Hematopoietic multipotent progenitor cell treated with erythropoietin and hydrocortisone succinate and interleukin-3 and kit ligand, for 17 days (in vitro differentiated cells): ENCODE measurements around the gene C6orf132.
A peak's percentile ranks its signal among the peaks of the same experiment; 100 is the strongest.
"Not testable (repeated sequence)": the region's sequence is repeated elsewhere in the genome, so short reads cannot be mapped to it uniquely, and the experiment has no call there.

Experiments used
- DNase-seq: peaks from one replicate; pipeline ENCODE4 v3.0.0-alpha.2; 2015; ENCODE audit warnings: low spot score

Gene C6orf132

DNA sequence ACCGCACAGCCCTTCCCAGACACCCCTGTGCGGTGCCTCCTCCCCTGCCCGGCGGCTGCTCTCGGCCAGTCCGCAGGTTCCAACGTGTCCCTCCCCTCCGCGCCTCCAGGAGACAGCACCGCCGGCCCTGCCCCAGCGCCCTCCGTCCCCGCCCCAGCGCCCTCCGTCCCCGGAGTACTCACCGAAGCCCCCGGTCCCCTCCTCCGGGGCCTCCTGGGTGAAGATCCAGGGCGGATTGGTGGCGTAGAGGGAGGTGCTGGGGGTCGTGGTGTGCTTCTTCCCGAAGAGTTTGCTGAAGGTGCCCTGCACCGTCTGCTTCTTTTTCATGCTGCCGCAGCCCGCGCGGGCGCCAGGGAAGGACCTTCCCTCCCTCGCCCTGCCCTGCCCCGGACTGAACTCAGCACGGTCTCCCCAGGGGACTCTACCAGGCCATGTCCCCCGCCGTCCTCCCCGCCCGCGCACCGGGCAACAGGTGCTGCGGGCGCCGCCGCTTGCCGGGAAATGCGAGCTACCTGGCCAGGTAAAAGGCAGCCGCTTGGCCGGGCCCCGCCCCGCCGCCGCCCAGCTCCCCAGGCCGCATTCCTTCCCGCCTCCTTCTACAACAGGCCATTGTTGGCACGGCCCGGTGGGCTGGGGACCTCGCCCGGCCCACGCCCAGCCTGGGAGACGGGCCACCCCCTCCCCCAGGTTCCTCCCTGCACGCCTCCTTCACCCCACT, at the start of gene C6orf132:
Gene C6orf132 (minus strand): TSS at position 503 of the 718 bp plus-strand sequence. CDS start 176 bp downstream, at position 327.
- DNase-seq, result no peak

GRCh38 chr6:42190554-42191183, 48.2 kb upstream of the C6orf132 start:
- DNase-seq, result no peak

DNA sequence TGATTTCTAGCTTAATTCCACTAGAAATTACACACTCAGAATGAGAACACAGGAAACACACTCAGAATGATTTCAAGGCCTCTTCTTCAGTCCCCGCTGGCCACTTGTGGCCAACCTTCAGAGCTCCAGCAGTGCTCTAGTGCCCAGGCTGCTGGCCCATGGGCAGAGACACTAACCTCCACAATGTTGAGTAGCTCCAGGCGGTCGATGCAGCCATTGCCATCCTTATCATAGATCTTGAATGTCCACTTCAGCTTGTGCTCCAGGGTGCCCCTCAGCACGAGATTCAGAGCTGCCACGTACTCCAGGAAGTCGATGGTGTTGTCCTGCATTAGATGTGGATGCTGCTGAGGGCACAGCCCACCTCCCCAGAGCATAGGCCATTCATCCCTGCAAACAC, 46.0 kb upstream of the C6orf132 start:
- no peak for DNase-seq

GRCh38 chr6:42185597-42185996, 43.2 kb upstream of the C6orf132 start:
- no peak for DNase-seq

DNA sequence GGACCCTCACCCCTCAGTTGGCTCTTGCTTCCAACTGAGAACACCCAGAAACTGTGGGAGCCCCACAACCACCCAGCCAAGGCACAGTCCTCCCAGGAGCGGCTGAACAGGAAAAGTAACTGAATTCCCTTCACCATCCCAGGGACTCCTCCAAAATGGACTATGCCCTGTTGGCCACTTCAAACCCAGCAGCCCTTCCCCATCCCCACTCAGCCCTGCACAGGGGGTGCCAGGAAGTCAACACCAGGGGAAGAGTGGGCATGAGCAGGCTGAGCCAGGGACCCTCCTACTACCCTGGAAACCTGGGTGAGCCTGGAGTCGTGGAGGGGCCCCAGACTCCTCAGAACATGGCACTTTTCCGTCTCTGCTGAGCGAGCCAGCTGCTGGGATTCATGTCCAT, 42.1 kb upstream of the C6orf132 start:
- DNase-seq, result no peak

- no peak for DNase-seq
Measured at GRCh38 chr6:42182101-42182500, 39.7 kb upstream of the C6orf132 start.

DNA sequence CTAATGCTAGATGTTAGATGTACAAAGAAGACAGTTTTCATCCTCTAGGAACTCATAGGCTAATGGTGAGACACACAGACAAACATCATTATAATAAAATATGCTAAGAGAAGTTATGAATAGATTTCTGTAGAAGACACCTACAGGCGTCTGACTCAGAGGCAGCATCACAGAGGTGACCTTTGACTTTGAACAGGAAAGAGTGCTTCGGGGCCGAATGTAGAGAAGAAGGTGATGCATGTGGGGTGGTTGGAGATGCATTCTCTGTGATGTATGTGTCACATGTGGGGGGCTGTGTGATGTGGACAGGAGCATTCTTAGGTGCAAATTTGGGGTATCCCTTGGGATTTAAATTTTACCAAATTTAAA, 37.5 kb upstream of the C6orf132 start:
- no peak for DNase-seq

DNA sequence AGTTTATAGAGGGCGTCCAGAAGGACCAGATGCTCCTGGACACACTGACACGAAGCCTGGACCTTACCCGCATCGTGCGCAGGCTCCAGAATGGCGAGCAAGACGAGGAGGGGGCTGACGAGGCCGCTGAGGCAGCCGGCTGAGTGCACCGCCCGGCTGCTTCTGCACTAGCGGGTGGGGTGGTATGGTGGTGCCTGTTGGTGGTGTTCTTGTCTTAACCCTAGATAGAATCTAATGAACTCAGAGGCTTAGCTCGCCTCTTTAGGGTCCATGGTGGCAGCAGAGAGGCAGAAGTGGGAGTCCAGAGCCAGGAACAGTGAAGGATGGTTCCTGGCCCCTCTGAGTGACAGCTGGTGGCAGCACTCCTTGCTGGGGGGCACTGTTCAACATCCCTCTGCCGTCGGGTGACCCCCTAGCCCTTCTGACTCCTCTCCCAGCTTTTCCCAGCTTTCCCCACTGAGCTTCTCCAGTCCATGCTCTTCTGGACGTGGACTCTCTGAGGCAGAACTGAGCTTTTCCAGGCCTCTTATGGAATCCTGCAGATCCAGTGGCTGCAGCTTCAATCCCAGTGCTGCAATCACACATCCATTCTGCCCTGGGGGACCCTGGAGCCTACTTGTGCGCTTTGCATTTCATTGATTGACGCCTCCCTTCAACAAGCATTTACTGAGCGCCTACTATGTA, 37.0 kb upstream of the C6orf132 start:
- no peak for DNase-seq

DNA sequence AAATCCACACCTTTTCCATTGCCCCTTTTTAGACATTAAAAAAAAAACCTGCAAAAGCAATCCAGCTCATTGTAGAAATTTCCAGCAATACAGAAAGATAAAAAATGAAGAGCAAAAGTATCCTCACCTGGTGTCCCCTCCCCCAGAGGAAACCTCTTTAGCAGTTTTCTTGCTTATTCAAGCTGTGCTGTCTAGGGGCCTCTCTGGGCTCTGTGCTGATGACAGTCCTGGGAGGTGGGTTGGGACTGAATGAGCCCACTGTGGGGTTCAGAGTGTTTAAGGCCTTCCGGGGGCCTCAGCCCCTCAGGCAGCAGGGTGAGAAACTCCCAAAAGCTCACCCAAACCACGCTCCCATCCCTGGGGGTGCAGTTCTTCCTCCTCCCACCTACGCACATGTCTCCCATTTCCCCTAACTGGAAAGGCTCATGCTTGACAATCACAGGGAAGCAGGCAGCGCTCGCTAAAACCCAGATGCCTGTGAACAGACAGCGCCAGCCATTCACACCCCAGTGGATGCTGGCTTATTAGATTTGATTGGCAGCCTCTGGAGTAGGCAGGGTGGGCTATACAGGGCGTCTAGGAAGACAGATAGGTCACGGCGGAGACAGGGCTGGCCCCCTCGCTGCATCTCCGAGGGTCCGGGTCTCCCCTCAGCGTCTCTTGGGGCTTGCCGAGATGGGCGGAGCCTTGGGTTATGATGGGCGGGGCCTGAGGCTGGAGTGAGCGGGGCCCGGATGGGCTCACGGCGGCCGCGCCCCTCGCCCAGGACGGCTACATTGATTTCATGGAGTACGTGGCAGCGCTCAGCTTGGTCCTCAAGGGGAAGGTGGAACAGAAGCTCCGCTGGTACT, 35.3 kb upstream of the C6orf132 start:
- DNase-seq, result no peak

DNA sequence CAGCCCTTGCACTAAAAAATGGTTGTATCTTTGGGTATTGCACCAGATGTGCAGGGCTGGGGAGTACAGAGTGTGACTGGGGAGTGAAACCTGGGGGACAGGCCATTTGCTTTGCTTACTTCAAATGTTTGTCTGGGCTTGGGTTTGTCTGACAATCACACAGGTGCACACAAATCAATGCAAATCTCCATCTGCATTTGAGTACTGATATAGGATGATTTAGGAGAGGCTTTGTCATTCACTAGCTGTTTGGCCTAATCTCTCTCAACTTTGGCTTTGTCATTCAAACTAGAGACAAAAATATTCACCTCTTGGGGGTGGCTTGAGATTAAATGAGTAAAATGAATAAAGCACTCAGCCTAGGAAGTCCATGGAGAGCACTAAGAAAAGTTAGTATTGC, 34.6 kb upstream of the C6orf132 start:
- DNase-seq, result no peak

DNA sequence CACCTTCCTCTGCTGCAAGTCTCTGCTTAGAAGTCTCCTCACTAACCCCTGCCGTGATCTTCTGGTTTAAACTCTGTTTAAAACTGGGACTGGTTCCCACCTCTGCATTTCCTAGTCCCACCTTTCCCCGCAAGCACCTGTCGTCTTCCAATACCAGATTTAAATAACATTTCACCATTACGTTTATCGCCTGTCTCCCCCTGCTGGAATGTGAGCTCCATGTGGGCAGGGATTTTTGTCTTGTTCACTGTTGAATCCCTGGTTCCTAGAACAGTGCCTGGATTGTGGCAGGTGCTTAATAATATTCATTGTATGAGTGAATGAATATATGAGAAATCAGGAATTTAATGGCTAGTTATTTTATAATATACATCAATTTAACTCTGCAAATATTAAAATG, 33.4 kb upstream of the C6orf132 start:
- DNase-seq, result no peak

GRCh38 chr6:42173101-42173500, 30.7 kb upstream of the C6orf132 start, which contains the start of gene GUCA1A:
Gene GUCA1A, plus strand, starts transcription at chr6:42173364. Its CDS starts 250 bp downstream, at chr6:42173614.
- DNase-seq, result no peak

DNA sequence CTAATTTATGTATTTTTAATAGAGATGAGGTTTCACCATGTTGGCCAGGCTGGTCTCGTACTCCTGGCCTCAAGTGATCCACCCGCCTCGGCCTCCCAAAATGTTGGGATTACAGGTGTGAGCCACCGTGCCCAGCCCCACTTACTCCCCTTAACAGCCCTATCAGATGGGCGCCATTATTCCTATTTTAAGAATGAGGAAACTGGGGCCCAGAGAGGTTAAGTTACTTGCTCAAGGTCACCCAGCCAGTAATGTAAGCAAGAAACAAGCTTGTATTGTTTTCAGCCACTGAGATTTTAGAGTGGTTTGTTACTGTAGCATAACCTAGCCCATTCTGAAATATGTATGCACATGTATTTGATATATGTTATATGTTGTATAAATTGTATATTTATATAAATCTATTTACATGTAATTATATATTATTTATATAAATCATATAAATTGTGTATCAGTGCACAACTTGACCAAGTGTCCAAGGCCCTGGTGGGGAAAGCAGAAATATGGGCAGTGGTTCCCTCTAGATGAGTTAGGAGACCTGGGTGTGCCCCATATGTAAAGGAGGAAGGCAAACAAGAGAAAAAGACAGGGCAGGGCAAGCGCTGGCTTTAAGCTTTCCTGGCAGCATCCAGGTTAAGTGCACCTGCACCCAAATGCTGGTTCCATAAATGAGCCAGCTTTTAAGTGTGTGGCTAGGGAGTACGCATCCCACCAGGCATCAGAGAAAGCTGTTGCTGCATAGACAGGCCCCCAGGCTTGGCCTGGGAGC, 29.6 kb upstream of the C6orf132 start:
- no peak for DNase-seq

GRCh38 chr6:42169780-42170179, 27.4 kb upstream of the C6orf132 start:
- not testable (repeated sequence) for DNase-seq

- no peak for DNase-seq
Measured at GRCh38 chr6:42168650-42169049, 26.2 kb upstream of the C6orf132 start.

DNA sequence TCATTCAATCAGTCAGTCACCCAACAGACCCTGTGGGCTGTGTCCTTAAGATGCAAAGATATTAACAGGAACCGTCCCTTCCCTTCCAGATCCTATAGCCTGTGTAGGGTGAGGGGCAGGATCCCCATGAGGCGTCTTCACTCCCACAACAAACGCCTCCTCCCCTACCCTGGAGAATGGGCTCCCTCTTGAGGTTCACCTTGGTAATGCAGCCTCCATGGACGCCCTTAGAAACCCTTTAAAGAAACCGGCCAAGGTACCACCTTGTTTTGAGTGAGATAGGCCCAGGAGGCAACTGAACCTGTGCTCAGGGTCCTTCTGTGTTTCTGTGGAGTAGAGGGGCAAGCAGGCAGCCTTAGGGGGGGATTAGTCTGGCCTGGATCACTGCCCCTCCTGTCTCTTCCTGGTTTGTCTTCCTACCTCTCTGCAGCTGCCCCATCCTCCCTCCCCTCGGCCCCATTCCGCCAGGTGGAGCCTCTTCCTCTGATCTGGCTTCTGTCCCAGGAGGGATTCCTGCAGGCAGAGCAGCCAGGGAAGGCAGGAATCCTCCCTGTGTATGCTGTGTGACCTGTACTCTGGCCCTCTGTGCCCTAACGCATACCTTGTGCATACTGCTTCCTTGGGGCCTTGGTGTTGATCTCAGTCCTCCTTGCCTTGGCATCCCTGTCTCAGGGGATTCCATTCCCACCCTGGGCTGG, 24.2 kb upstream of the C6orf132 start:
- DNase-seq, result peak; percentile 78

DNA sequence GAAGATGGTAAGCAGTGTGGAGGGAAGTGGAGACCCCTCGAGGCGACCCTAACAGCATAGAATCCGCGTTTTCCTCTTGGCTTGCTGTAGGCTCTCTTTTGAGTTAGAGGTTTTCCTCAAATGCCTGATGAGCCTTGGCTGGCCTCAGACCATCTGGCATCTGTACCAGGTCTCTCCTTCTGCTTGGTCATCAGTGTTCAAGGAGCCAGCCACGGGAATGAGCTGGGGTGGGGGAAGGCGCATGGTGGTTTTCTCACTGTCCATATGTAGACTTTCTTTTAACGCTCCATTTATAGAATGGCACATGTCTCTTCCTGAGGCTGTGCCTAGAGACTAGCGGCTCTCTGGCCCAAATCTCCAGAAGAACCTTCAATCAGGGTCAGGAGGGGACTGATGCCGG, 22.6 kb upstream of the C6orf132 start:
- no peak for DNase-seq

- no peak for DNase-seq
Measured at GRCh38 chr6:42163981-42164380, 21.6 kb upstream of the C6orf132 start.

GRCh38 chr6:42162812-42163211, 20.4 kb upstream of the C6orf132 start:
- no peak for DNase-seq

DNA sequence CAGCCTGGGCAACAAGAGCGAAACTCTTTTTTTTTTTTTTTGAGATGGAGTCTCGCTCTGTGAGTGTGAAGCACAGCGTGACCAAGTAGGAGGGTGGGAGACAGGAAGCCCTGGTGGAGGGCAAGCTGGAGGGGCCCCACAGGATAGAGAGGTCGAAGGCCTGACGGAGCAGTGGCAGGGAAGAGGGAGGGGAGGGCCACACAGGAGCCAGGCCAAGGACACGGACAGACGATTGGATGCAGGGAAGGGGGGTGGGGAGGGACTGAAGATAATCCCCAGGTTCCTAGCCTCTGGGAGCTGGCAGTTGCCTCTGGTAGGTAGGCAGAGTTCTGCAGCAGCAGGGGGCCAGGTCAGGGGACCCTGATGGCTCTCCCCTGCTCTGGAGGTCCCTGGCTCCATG, 20.0 kb upstream of the C6orf132 start:
- no peak for DNase-seq
